HuH-7.5 (cell line): Measurements from ENCODE around the gene SUCLA2.
"Not testable (repeated sequence)": the region's sequence is repeated elsewhere in the genome, so short reads cannot be mapped to it uniquely, and the experiment has no call there.

Experiments
- DNase-seq: peaks from one replicate; pipeline ENCODE4 v3.0.0; 2011; ENCODE audit warnings: low spot score

Gene SUCLA2

GRCh38 chr13:47991859-47992258 is 9.2 kb downstream of the SUCLA2 start:
- DNase-seq = no peak

GRCh38 chr13:47990920-47991466 is 10.1 kb downstream of the SUCLA2 start:
- no peak for DNase-seq

GRCh38 chr13:47990427-47990826 is 10.6 kb downstream of the SUCLA2 start:
- DNase-seq = no peak

- DNase-seq = no peak
Observed at GRCh38 chr13:47983070-47983469, 18.0 kb downstream of the SUCLA2 start.

GRCh38 chr13:47976325-47976724 is 24.7 kb downstream of the SUCLA2 start:
- no peak for DNase-seq

GRCh38 chr13:47964863-47965262 is 36.2 kb downstream of the SUCLA2 start:
- DNase-seq = no peak

GRCh38 chr13:47962237-47962636 is 38.8 kb downstream of the SUCLA2 start:
- DNase-seq = no peak

GRCh38 chr13:47959468-47960247 is 41.4 kb downstream of the SUCLA2 start:
- no peak for DNase-seq

- DNase-seq = no peak
Observed at GRCh38 chr13:47957073-47957472, 44.0 kb downstream of the SUCLA2 start.

- no peak for DNase-seq
Observed at GRCh38 chr13:47955836-47956235, 45.2 kb downstream of the SUCLA2 start.

GRCh38 chr13:47949799-47950198 is 51.3 kb downstream of the SUCLA2 start:
- DNase-seq = no peak

- no peak for DNase-seq
Observed at GRCh38 chr13:47945738-47946137, 55.3 kb downstream of the SUCLA2 start.

- not testable (repeated sequence) for DNase-seq
Observed at GRCh38 chr13:47945146-47945545, 55.9 kb downstream of the SUCLA2 start.

GRCh38 chr13:47934371-47934770 is 66.7 kb downstream of the SUCLA2 start:
- no peak for DNase-seq

GRCh38 chr13:47932950-47933923 is 67.8 kb downstream of the SUCLA2 start:
- no peak for DNase-seq

GRCh38 chr13:47930649-47931165 is 70.4 kb downstream of the SUCLA2 start:
- DNase-seq = no peak

GRCh38 chr13:47929156-47929555 is 71.9 kb downstream of the SUCLA2 start:
- DNase-seq = no peak

GRCh38 chr13:47917022-47917574 is 84.0 kb downstream of the SUCLA2 start:
- DNase-seq = no peak

GRCh38 chr13:47908197-47908902 is 92.7 kb downstream of the SUCLA2 start:
- DNase-seq = no peak

GRCh38 chr13:47904891-47905290 is 96.2 kb downstream of the SUCLA2 start:
- no peak for DNase-seq

- no peak for DNase-seq
Observed at GRCh38 chr13:47904241-47904640, 96.8 kb downstream of the SUCLA2 start.
